H9 (cell line): ENCODE data around the gene MTMR4. TPM values are rescaled to one million over a fixed set of nuclear protein-coding genes. Genes with fewer than 3 reads are reported as not detected.

Experiments
- DNase-seq: peaks from one replicate; pipeline ENCODE4 v3.0.0-alpha.2; 2017
- H2AFZ ChIP-seq: one replicate; pipeline ENCODE4 v1.6.1; 2013; ENCODE audit warnings: mild to moderate bottlenecking, low read length, control low read depth, moderate library complexity
- H2AK5ac ChIP-seq: 2 replicates; pipeline ENCODE4 v1.6.1; 2013; ENCODE audit warnings: low read length, control low read depth, mixed read lengths; ENCODE audit not compliant: insufficient read length
- H2BK120ac ChIP-seq: one replicate; pipeline ENCODE4 v1.6.1; 2013; ENCODE audit warnings: low read depth, mild to moderate bottlenecking, low read length, control low read depth, inconsistent platforms; ENCODE audit not compliant: poor library complexity, severe bottlenecking
- H2BK12ac ChIP-seq: 2 replicates; pipeline ENCODE4 v1.6.1; 2013; ENCODE audit warnings: low read length, control low read depth, mixed read lengths, low read depth; ENCODE audit not compliant: insufficient read length
- H2BK15ac ChIP-seq: 2 replicates; pipeline ENCODE4 v1.6.1; 2013; ENCODE audit warnings: low read depth, low read length, control low read depth
- H2BK20ac ChIP-seq: one replicate; pipeline ENCODE4 v1.6.1; 2013; ENCODE audit warnings: low read depth, mild to moderate bottlenecking, low read length, control low read depth, inconsistent platforms; ENCODE audit not compliant: poor library complexity, severe bottlenecking
- H2BK5ac ChIP-seq: 2 replicates; pipeline ENCODE4 v1.6.1; 2013; ENCODE audit warnings: low read length, control low read depth, mixed read lengths; ENCODE audit not compliant: insufficient read length
- H3K14ac ChIP-seq: 2 replicates; pipeline ENCODE4 v1.6.1; 2013; ENCODE audit warnings: low read length, control low read depth; ENCODE audit not compliant: insufficient read depth
- H3K18ac ChIP-seq: 2 replicates; pipeline ENCODE4 v1.6.1; 2013; ENCODE audit warnings: low read depth, mild to moderate bottlenecking, mixed read lengths, low read length, control low read depth; ENCODE audit not compliant: insufficient read length
- H3K23ac ChIP-seq: 2 replicates; pipeline ENCODE4 v1.6.1; 2013; ENCODE audit warnings: low read length, control low read depth, mixed read lengths, low read depth; ENCODE audit not compliant: insufficient read length
- H3K23me2 ChIP-seq: 2 replicates; pipeline ENCODE4 v1.6.1; 2013; ENCODE audit warnings: low read depth, mild to moderate bottlenecking, mixed read lengths, low read length, control low read depth; ENCODE audit not compliant: insufficient read length, poor library complexity, severe bottlenecking
- H3K27ac ChIP-seq: 2 replicates; pipeline ENCODE4 v1.5.1; 2013; ENCODE audit warnings: low read length, control low read depth, mixed read lengths, low read depth; ENCODE audit not compliant: insufficient read length
- H3K27me3 ChIP-seq: 2 replicates; pipeline ENCODE4 v1.6.1; 2013; ENCODE audit warnings: low read length, control low read depth, inconsistent platforms; ENCODE audit not compliant: insufficient read depth
- H3K4ac ChIP-seq: 2 replicates; pipeline ENCODE4 v1.6.1; 2013; ENCODE audit warnings: low read depth, mild to moderate bottlenecking, control low read depth, inconsistent platforms, low read length, moderate library complexity
- H3K4me1 ChIP-seq: 2 replicates; pipeline ENCODE4 v1.6.1; 2013; ENCODE audit warnings: low read length, control low read depth, inconsistent platforms; ENCODE audit not compliant: insufficient read depth
- H3K4me2 ChIP-seq: 2 replicates; pipeline ENCODE4 v1.6.1; 2013; ENCODE audit warnings: low read length, control low read depth, mixed read lengths; ENCODE audit not compliant: insufficient read length, insufficient read depth
- H3K56ac ChIP-seq: 2 replicates; pipeline ENCODE4 v1.6.1; 2013; ENCODE audit warnings: low read depth, mild to moderate bottlenecking, mixed read lengths, low read length, control low read depth; ENCODE audit not compliant: insufficient read length
- H3K79me1 ChIP-seq: 2 replicates; pipeline ENCODE4 v1.6.1; 2013; ENCODE audit warnings: low read depth, mild to moderate bottlenecking, moderate library complexity, low read length, control low read depth, inconsistent platforms; ENCODE audit not compliant: insufficient read depth, poor library complexity, severe bottlenecking
- H3K79me2 ChIP-seq: 2 replicates; pipeline ENCODE4 v1.6.1; 2013; ENCODE audit warnings: low read length, control low read depth, inconsistent platforms; ENCODE audit not compliant: insufficient read depth
- H3K9ac ChIP-seq: 2 replicates; pipeline ENCODE4 v1.6.1; 2013; ENCODE audit warnings: low read length, control low read depth, mixed read lengths; ENCODE audit not compliant: insufficient read length; ENCODE audit errors: extremely low read depth
- H3K9me3 ChIP-seq: one replicate; pipeline ENCODE4 v1.6.1; 2013; ENCODE audit warnings: low read depth, low read length, inconsistent platforms; ENCODE audit not compliant: control insufficient read depth
- H3T11ph ChIP-seq: one replicate; pipeline ENCODE4 v1.6.1; 2013; ENCODE audit warnings: mild to moderate bottlenecking, low read length, control low read depth, inconsistent platforms
- H4K20me1 ChIP-seq: one replicate; pipeline ENCODE4 v1.6.1; 2013; ENCODE audit not compliant: control insufficient read depth, insufficient read length, insufficient read depth
- H4K5ac ChIP-seq: 2 replicates; pipeline ENCODE4 v1.6.1; 2013; ENCODE audit warnings: low read depth, mild to moderate bottlenecking, mixed read lengths, low read length, control low read depth; ENCODE audit not compliant: insufficient read length
- H4K8ac ChIP-seq: replicated peaks from 2 replicates; pipeline ENCODE4 v1.6.1; 2013; ENCODE audit warnings: low read length, control low read depth, mixed read lengths, low read depth; ENCODE audit not compliant: insufficient read length
- H4K91ac ChIP-seq: 2 replicates; pipeline ENCODE4 v1.6.1; 2013; ENCODE audit warnings: low read depth, mild to moderate bottlenecking, moderate library complexity, mixed read lengths, low read length, control low read depth; ENCODE audit not compliant: insufficient read length
- H3K27ac Mint-ChIP-seq, 3 experiments: 2 replicates in 2 of 3; 3 replicates in 1 of 3; pipeline ENCODE4 v1.8.0; 2020 to 2021; ENCODE audit warnings: mixed read lengths in 3 of 3, mild to moderate bottlenecking in 1 of 3, moderate library complexity in 1 of 3
- H3K27me3 Mint-ChIP-seq: 2 replicates; pipeline ENCODE4 v1.8.0; 2021; ENCODE audit warnings: low read depth, mild to moderate bottlenecking, moderate library complexity, mixed read lengths
- H3K36me3 Mint-ChIP-seq, 3 experiments: 2 replicates in 2 of 3; 3 replicates in 1 of 3; pipeline ENCODE4 v1.8.0; 2020 to 2021; ENCODE audit warnings: low read depth in 3 of 3, mixed read lengths in 3 of 3; ENCODE audit not compliant: insufficient read depth in 1 of 3
- H3K4me1 Mint-ChIP-seq, 2 experiments: 2 replicates each; pipeline ENCODE4 v1.8.0; 2020; ENCODE audit warnings: mixed read lengths in 2 of 2
- H3K4me3 Mint-ChIP-seq, 2 experiments: 2 replicates in 1 of 2; 3 replicates in 1 of 2; pipeline ENCODE4 v1.8.0; 2020 to 2021; ENCODE audit warnings: mild to moderate bottlenecking in 2 of 2, mixed read lengths in 2 of 2, moderate library complexity in 1 of 2
- H3K9me3 Mint-ChIP-seq, 2 experiments: 2 replicates in 1 of 2; 3 replicates in 1 of 2; pipeline ENCODE4 v1.8.0; 2020; ENCODE audit warnings: mild to moderate bottlenecking in 2 of 2, mixed read lengths in 2 of 2, moderate library complexity in 1 of 2
- CTCF ChIP-seq: fragments of 200-600 bp; sonication (generic); conservative IDR thresholded peaks from 3 replicates; pipeline ENCODE4 v1.8.0; 2021; ENCODE audit warnings: antibody characterized with exemption, mild to moderate bottlenecking
- WGBS: extraction: QIAGEN DNeasy Blood & Tissue Kit; methylation state at CpG from one replicate; pipeline ENCODE4 v1.1.7; 2013; ENCODE audit warnings: missing lambda C conversion rate, low lambda C conversion rate, mixed read lengths; ENCODE audit not compliant: insufficient read length; ENCODE audit errors: extremely low coverage; 5-methylcytosine and 5-hydroxymethylcytosine counted together
- total RNA-seq: library from RNA; stranded (reverse); gene quantifications from 2 replicates; pipeline ENCODE4 v1.2.1, GENCODE V29; 2021

Gene MTMR4
- total RNA-seq, 1 experiment from 2014 or later, result 31.2 TPM

- no peak within 1 kb of the TSS for H3K23ac ChIP-seq
- Mint-ChIP-seq H3K4me1 (no peaks in the 10 kb centered on the region), H3K4me3 (no peak within 1 kb of the TSS), H3K36me3 (peaks cover 29 to 40% (median 35%) of the 10 kb centered on the region in 3 experiments), H3K27me3 (0 out of 2 replicates have a peak, but pooled peaks cover 2% of the 10 kb centered on the region), H3K27ac (no peak within 1 kb of the TSS; a peak in 2 of 7 replicates), H3K9me3 (no peaks in the 10 kb centered on the region)
- no peak within 1 kb of the TSS for H2AFZ ChIP-seq
- H3K4me1 ChIP-seq, result no peaks in the 10 kb centered on the region
- H2AK5ac ChIP-seq, result no peak within 1 kb of the TSS
- H3K79me1 ChIP-seq, result no peaks in the 10 kb centered on the region
- no peak within 1 kb of the TSS for H3K56ac ChIP-seq
- no peak within 1 kb of the TSS for H4K5ac ChIP-seq
- H3K14ac ChIP-seq, result no peak within 1 kb of the TSS
- no peak within 1 kb of the TSS for H4K91ac ChIP-seq
- no peak within 1 kb of the TSS for H2BK120ac ChIP-seq
- H3K9me3 ChIP-seq, result no peaks in the 10 kb centered on the region
- H4K20me1 ChIP-seq, result no peaks in the 10 kb centered on the region
- H3K79me2 ChIP-seq, result no peaks in the 10 kb centered on the region; the same call in 1 of the 2 replicates
- H2BK15ac ChIP-seq, result no peak within 1 kb of the TSS
- no peaks in the 10 kb centered on the region for H3K27me3 ChIP-seq
- DNase-seq, result peak; percentile 88
- no peak within 1 kb of the TSS for H3K18ac ChIP-seq
- TF ChIP-seq CTCF, result 0 out of 3 replicates have a peak, but pooled peaks have one; percentile 22
- no peaks in the 10 kb centered on the region for H3K23me2 ChIP-seq
- H4K8ac ChIP-seq, result no peak within 1 kb of the TSS
- H3K4ac ChIP-seq, result no peak within 1 kb of the TSS
- H2BK5ac ChIP-seq, result no peak within 1 kb of the TSS
- H2BK12ac ChIP-seq, result no peak within 1 kb of the TSS
- WGBS, result no CpG with 5 or more reads among the region's 98 CpGs
- no peak within 1 kb of the TSS for H3K9ac ChIP-seq
- H3K4me2 ChIP-seq, result no peak within 1 kb of the TSS
- H3K27ac ChIP-seq, result no peak within 1 kb of the TSS
- no peak within 1 kb of the TSS for H2BK20ac ChIP-seq
- H3T11ph ChIP-seq, result no peak within 1 kb of the TSS
Measured at GRCh38 chr17:58487589-58488427, 26.6 kb downstream of the MTMR4 start, which contains the start of gene HSF5. TSS of gene HSF5 (minus strand) at chr17:58488408. CDS start at chr17:58488274, 134 bp downstream.
